H1 (cell line): ENCODE results near the gene METTL1.

Experiments
- CTCF ChIP-seq, 3 experiments: IDR thresholded peaks; 1 replicate in 2 of 3; 2 replicates in 1 of 3; pipeline versions ENCODE4 v1.5.1 to v1.6.1; 2011; ENCODE audit warnings: low read length in 3 of 3, mild to moderate bottlenecking in 3 of 3, inconsistent platforms in 2 of 3, low read depth in 1 of 3, moderate library complexity in 1 of 3; ENCODE audit not compliant: insufficient read depth in 1 of 3; ENCODE audit errors: control extremely low read depth in 1 of 3
- EP300 ChIP-seq, 2 experiments: IDR thresholded peaks; 1 replicate in 1 of 2; 2 replicates in 1 of 2; pipeline ENCODE4 v1.6.1; 2011 to 2012; ENCODE audit warnings: low read depth in 2 of 2, low read length in 2 of 2, mild to moderate bottlenecking in 2 of 2, borderline replicate concordance in 1 of 2, inconsistent platforms in 1 of 2, moderate library complexity in 1 of 2
- KDM5A ChIP-seq: fragments of 200-600 bp; IDR thresholded peaks from 2 replicates; pipeline ENCODE4 v1.7.1; 2012; ENCODE audit warnings: mild to moderate bottlenecking, low read length, inconsistent platforms, mixed read lengths
- MAX ChIP-seq: IDR thresholded peaks from 2 replicates; pipeline ENCODE4 v1.6.1; 2012; ENCODE audit warnings: inconsistent platforms
- RFX5 ChIP-seq: IDR thresholded peaks from 2 replicates; pipeline ENCODE4 v1.6.1; 2011; ENCODE audit warnings: low read depth, low read length, improper control_type of control experiment, borderline replicate concordance
- USF2 ChIP-seq: IDR thresholded peaks from 2 replicates; pipeline ENCODE4 v1.6.1; 2011; ENCODE audit warnings: low read length, improper control_type of control experiment

GRCh38 chr12:57770734-57771133 lies 1.2 kb downstream of the METTL1 start:
- no peak for TF ChIP-seq EP300 (IDR thresholded peaks at IDR 0.05; ENCODE audit: borderline replicate concordance in 1 of 2, low read depth in 2 of 2, low read length in 2 of 2)
- TF ChIP-seq USF2 = no peak
- TF ChIP-seq KDM5A = no peak
- no peak for TF ChIP-seq CTCF (IDR thresholded peaks at IDR 0.05; ENCODE audit: control extremely low read depth in 1 of 3, insufficient read depth in 1 of 3, low read depth in 1 of 3, low read length in 3 of 3)
- TF ChIP-seq MAX = no peak
- TF ChIP-seq RFX5 = no peak
